Measurements from ENCODE around the gene NGLY1.
A peak's percentile ranks its signal among the peaks of the same experiment; 100 is the strongest.

Gene NGLY1

DNA sequence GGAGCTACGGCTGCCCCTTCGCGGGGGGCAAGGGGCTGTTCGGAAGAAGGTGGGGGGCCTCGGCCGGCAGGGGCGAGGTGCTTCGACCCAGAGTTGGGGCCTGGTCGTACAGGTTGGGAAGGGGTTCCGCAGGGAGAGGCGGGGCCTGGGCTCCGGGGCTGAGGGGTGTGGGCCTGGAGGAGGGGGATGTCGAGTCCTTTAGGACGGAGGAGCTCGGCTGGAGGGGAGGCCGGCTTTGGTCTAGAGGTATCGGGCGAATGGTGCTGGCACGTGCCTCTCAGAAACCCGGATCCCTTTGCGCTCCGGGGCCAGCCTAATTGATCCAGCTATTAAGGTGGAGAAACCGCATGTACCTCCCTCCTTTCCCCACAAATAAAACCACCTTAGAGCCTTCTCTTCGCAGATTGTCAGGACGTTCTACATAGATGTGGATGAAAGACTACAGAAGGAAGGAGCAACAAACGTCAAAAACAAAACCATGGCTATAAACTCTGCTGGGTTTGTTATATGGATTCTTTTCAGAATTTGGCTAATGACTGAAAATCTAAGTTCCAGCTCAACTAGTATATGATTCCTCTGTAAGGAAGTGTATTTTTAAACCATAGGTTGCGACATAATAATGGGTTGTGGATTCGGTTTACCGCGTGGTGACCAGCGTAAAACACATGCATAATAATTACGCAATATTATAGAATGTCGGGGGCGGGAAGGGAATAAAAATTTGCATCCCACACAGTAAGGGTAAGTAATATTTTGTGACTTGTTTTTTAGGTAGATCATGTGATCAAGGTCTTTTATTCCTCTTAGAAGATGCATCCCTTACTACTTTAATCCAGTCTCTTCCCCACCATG is 644 bp upstream of the NGLY1 start:
- peak in 1 of 3 donors; percentile 18 for DNase-seq (ENCODE audit: low read depth in 2 of 3, low spot score in 1 of 3)

- DNase-seq (ENCODE audit: low read depth in 2 of 3, low spot score in 1 of 3): no peak
Measured at GRCh38 chr3:25782636-25782937, 656 bp downstream of the NGLY1 start.

DNA sequence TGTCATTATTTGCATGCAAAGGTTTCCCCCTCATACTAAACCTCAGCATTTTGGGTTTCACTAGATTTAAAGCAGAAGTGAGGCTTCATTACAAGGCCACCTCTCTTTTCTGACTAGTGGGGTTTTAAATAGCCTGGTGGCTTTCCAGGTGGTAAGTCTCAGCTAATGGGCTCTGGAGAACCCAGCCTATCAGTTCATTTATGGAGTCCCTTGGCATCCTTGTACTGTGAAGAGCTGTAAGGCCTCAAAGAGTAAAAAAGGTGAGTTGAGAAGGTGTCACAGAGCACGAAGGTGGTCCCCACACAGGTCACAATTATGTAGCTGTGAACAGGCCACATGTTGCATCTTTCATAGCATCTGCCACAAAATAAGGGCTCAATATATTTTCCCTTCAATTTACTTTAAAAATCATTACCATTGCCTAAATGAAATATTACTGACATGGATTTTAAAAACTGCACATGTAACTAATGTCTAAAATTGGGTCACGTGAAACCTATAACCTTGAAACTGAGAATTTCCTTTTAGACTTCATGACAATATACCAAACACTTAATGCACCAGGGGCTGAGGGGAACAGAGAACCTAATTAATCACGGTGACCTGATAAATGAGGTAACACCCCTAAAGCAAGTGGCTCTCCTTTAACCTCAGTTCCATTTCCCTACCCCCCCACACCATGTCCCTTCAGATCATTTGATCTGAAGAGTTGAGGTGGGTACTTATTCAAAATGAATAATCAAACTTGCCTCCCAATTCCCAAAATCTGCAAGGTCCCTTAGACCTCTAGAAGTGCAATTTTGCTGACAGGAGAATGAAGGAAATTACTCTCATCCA is 1.3 kb downstream of the NGLY1 start:
- no peak for DNase-seq (ENCODE audit: low read depth in 2 of 3, low spot score in 1 of 3)

- DNase-seq (ENCODE audit: low read depth in 2 of 3, low spot score in 1 of 3): no peak
Measured at GRCh38 chr3:25781145-25781757, 2.0 kb downstream of the NGLY1 start.

GRCh38 chr3:25780618-25781017 is 2.6 kb downstream of the NGLY1 start:
- DNase-seq (ENCODE audit: low read depth in 2 of 3, low spot score in 1 of 3): no peak

DNA sequence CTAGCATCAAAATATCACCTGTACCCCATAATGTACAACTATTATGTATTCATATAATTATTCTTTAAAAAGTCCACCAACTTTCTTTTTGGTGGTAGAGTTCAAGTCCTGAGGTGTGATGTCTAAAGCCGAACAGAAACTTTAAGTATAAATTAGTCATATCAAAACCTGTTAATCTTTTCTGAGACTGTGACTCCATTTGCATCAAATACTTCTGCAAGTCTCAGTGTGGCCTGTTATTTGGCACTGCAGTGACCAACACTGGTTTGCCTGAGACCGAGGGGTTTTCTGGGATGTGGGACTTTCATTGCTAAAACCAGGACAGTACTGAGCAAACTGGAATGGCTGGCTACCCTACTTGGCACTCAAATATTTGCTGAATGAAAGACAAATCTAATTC is 7.3 kb downstream of the NGLY1 start:
- no peak for DNase-seq (ENCODE audit: low read depth in 2 of 3, low spot score in 1 of 3)

DNA sequence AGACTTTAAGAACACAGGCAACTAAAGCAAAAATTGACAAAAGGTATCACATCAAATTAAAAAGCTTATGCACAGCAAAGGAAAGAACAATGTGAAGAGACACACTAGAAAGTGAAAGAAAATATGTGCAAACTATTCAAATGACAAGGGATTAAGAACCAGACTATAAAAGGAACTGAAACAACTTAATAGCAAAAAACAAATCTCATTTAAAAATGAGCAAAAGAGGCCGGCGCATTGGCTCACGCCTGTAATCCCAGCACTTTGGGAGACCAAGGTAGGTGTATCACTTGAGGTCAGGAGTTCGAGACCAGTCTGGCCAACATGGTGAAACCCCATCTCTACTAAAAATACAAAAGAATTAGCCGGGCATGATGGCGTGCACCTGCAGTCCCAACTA is 14.4 kb downstream of the NGLY1 start:
- no peak for DNase-seq (ENCODE audit: low read depth in 2 of 3, low spot score in 1 of 3)

GRCh38 chr3:25751725-25752124 is 31.5 kb downstream of the NGLY1 start:
- DNase-seq (ENCODE audit: low read depth in 2 of 3, low spot score in 1 of 3): no peak

GRCh38 chr3:25751048-25751447 is 32.2 kb downstream of the NGLY1 start:
- no peak for DNase-seq (ENCODE audit: low read depth in 2 of 3, low spot score in 1 of 3)

- no peak for DNase-seq (ENCODE audit: low read depth in 2 of 3, low spot score in 1 of 3)
Measured at GRCh38 chr3:25749031-25749581, 34.1 kb downstream of the NGLY1 start.

GRCh38 chr3:25748189-25748588 is 35.1 kb downstream of the NGLY1 start:
- DNase-seq (ENCODE audit: low read depth in 2 of 3, low spot score in 1 of 3): no peak

DNA sequence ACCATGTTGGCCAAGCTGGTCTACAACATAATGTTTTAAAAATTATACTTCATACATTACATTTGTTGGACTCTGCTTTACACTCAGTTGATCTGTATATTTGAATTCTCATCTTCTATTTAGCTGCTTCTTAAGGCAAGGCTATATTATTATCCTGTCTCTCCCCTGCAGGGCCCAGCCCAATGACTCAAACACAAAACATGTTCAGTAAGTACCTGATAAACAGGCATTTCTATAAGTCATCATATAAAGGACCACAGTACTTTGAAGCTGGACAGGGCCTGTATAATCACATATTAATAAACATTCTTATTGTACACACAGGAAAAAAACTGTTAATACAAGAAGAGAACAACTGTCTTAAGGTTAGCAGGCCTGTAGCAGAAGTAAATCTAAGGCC is 36.2 kb downstream of the NGLY1 start:
- no peak for DNase-seq (ENCODE audit: low read depth in 2 of 3, low spot score in 1 of 3)

- no peak for DNase-seq (ENCODE audit: low read depth in 2 of 3, low spot score in 1 of 3)
Measured at GRCh38 chr3:25744470-25744869, 38.8 kb downstream of the NGLY1 start.

- no peak for DNase-seq (ENCODE audit: low read depth in 2 of 3, low spot score in 1 of 3)
Measured at GRCh38 chr3:25728101-25728500, 55.1 kb downstream of the NGLY1 start.

DNA sequence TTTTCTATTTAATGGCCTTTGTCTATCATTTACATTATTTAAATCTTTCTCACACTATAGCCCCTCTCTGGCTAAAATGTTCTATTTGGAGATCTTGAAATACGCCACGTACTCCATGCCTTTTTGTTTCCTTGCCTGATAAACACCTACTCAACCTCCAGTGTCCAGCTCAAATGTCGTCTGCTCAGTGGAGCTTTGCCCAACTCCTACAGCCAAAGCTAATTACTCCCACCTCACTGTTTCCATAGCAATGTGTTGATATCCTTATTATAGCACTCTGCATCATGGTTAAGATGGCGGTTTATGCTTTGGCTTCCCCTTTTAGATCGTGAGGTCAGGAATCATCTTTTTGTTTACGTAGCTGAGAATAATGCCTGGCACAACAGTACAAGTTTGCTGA is 55.9 kb downstream of the NGLY1 start:
- DNase-seq (ENCODE audit: low read depth in 2 of 3, low spot score in 1 of 3): no peak

GRCh38 chr3:25725810-25726209 is 57.4 kb downstream of the NGLY1 start:
- DNase-seq (ENCODE audit: low read depth in 2 of 3, low spot score in 1 of 3): no peak

DNA sequence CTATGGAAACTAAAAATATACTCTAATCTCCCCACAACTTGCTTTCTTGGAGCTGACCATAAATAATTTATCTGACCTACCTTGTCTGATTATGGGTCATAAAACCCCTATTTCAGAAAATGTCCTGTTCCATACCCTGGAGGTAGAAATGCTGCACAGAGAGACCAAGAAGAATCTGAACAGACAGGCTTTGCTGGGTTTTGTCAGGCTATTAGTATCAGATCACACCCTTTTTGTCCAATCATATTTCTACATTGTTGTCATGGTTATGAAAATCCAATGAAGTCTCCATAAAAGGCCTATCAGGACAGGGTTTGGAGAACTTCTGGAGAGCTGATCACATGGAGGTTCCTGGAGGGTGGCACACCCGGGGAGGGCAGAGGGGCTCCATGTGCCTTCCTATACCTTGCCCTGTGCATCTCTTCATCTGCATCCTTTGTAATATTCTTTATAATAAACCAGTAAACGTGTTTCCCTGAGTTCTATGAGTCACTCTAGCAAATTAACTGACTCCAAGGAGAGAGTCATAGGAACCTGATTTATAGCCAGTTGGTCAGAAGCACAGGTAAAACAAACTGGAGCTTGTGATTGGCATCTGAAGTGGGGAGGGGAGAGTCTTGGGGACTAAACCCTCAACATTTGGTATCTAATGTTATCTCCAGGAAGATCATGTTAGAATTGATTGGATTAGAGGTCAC is 58.1 kb downstream of the NGLY1 start:
- no peak for DNase-seq (ENCODE audit: low read depth in 2 of 3, low spot score in 1 of 3)

DNA sequence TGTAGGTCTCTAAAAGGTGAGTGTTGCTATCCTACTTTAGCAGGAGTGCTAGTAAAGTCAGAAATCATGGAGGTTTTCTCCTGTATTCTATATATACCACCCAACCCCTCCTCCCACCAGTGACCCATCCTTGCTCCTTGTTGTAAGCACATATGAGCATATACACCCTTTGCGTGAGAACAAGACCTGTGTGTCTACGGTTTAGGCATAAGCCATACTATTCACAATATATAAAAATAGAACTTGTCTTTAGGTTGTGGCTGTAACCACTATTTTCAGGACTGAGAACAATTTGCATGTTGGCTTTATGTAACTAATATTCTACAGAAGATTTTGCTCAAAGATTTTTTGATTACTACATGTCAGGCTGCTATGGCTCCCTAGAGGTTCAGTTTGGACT is 59.4 kb downstream of the NGLY1 start:
- DNase-seq (ENCODE audit: low read depth in 2 of 3, low spot score in 1 of 3): no peak

DNA sequence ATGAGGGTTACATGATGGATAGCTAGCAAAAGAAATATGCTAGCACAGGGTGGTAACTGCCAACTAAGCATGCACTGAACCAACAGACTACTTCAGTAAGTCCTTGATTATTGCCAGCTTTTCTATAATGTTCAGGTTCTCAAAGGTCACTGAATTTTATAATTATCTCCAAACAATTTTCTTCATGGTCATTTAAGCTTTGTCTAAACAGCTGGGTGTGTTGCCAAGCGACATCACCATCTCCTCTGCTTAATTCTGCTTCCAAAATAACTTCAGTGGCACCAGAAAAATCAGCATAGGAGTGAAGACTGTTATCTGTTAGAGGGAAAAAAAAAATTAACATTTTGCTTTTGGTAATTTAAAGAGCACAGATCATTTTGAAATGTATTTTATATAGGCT is 63.9 kb downstream of the NGLY1 start:
- no peak for DNase-seq (ENCODE audit: low read depth in 2 of 3, low spot score in 1 of 3)

GRCh38 chr3:25713341-25713985 is 69.8 kb downstream of the NGLY1 start:
- no peak for DNase-seq (ENCODE audit: low read depth in 2 of 3, low spot score in 1 of 3)

DNA sequence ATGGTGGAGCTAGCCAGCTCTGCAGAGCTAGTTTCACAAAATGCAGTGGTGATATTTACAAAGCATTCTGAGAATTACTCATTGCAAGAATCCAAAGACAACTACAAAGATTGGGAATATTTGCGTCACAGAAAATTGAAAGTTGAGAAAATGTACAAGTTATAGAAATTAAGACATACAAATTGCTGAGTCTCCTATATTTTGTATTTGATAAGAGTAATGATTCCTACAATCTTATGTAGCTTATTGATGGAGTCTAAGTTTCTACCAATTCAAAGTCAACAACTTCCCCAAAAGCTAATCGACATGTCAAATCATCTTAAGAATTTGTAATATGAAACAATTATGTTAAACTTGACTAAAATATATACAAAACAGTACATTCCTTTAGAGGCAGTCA is 72.2 kb downstream of the NGLY1 start:
- DNase-seq (ENCODE audit: low read depth in 2 of 3, low spot score in 1 of 3): no peak

Measured in stimulated activated CD4-positive, alpha-beta T cell treated with anti-CD3 and anti-CD28 coated beads, Interleukin-12 subunit alpha, Interleukin-12 subunit beta, amount 100 ng/mL, for 48 hours (primary cell).